H9 (cell line): Measurements from ENCODE around the gene NUPR1. TPM values are rescaled to one million over a fixed set of nuclear protein-coding genes. Genes with fewer than 3 reads are reported as not detected.

Experiments used
- DNase-seq: peaks from one replicate; pipeline ENCODE4 v3.0.0-alpha.2; 2017
- H2AFZ ChIP-seq: one replicate; pipeline ENCODE4 v1.6.1; 2013; ENCODE audit warnings: mild to moderate bottlenecking, low read length, control low read depth, moderate library complexity
- H2AK5ac ChIP-seq: 2 replicates; pipeline ENCODE4 v1.6.1; 2013; ENCODE audit warnings: low read length, control low read depth, mixed read lengths; ENCODE audit not compliant: insufficient read length
- H2BK120ac ChIP-seq: one replicate; pipeline ENCODE4 v1.6.1; 2013; ENCODE audit warnings: low read depth, mild to moderate bottlenecking, low read length, control low read depth, inconsistent platforms; ENCODE audit not compliant: poor library complexity, severe bottlenecking
- H2BK12ac ChIP-seq: 2 replicates; pipeline ENCODE4 v1.6.1; 2013; ENCODE audit warnings: low read length, control low read depth, mixed read lengths, low read depth; ENCODE audit not compliant: insufficient read length
- H2BK15ac ChIP-seq: 2 replicates; pipeline ENCODE4 v1.6.1; 2013; ENCODE audit warnings: low read depth, low read length, control low read depth
- H2BK20ac ChIP-seq: one replicate; pipeline ENCODE4 v1.6.1; 2013; ENCODE audit warnings: low read depth, mild to moderate bottlenecking, low read length, control low read depth, inconsistent platforms; ENCODE audit not compliant: poor library complexity, severe bottlenecking
- H2BK5ac ChIP-seq: 2 replicates; pipeline ENCODE4 v1.6.1; 2013; ENCODE audit warnings: low read length, control low read depth, mixed read lengths; ENCODE audit not compliant: insufficient read length
- H3K14ac ChIP-seq: 2 replicates; pipeline ENCODE4 v1.6.1; 2013; ENCODE audit warnings: low read length, control low read depth; ENCODE audit not compliant: insufficient read depth
- H3K18ac ChIP-seq: 2 replicates; pipeline ENCODE4 v1.6.1; 2013; ENCODE audit warnings: low read depth, mild to moderate bottlenecking, mixed read lengths, low read length, control low read depth; ENCODE audit not compliant: insufficient read length
- H3K23ac ChIP-seq: 2 replicates; pipeline ENCODE4 v1.6.1; 2013; ENCODE audit warnings: low read length, control low read depth, mixed read lengths, low read depth; ENCODE audit not compliant: insufficient read length
- H3K23me2 ChIP-seq: 2 replicates; pipeline ENCODE4 v1.6.1; 2013; ENCODE audit warnings: low read depth, mild to moderate bottlenecking, mixed read lengths, low read length, control low read depth; ENCODE audit not compliant: insufficient read length, poor library complexity, severe bottlenecking
- H3K27ac ChIP-seq: 2 replicates; pipeline ENCODE4 v1.5.1; 2013; ENCODE audit warnings: low read length, control low read depth, mixed read lengths, low read depth; ENCODE audit not compliant: insufficient read length
- H3K27me3 ChIP-seq: 2 replicates; pipeline ENCODE4 v1.6.1; 2013; ENCODE audit warnings: low read length, control low read depth, inconsistent platforms; ENCODE audit not compliant: insufficient read depth
- H3K4ac ChIP-seq: 2 replicates; pipeline ENCODE4 v1.6.1; 2013; ENCODE audit warnings: low read depth, mild to moderate bottlenecking, control low read depth, inconsistent platforms, low read length, moderate library complexity
- H3K4me1 ChIP-seq: 2 replicates; pipeline ENCODE4 v1.6.1; 2013; ENCODE audit warnings: low read length, control low read depth, inconsistent platforms; ENCODE audit not compliant: insufficient read depth
- H3K4me2 ChIP-seq: 2 replicates; pipeline ENCODE4 v1.6.1; 2013; ENCODE audit warnings: low read length, control low read depth, mixed read lengths; ENCODE audit not compliant: insufficient read length, insufficient read depth
- H3K56ac ChIP-seq: 2 replicates; pipeline ENCODE4 v1.6.1; 2013; ENCODE audit warnings: low read depth, mild to moderate bottlenecking, mixed read lengths, low read length, control low read depth; ENCODE audit not compliant: insufficient read length
- H3K79me1 ChIP-seq: 2 replicates; pipeline ENCODE4 v1.6.1; 2013; ENCODE audit warnings: low read depth, mild to moderate bottlenecking, moderate library complexity, low read length, control low read depth, inconsistent platforms; ENCODE audit not compliant: insufficient read depth, poor library complexity, severe bottlenecking
- H3K79me2 ChIP-seq: 2 replicates; pipeline ENCODE4 v1.6.1; 2013; ENCODE audit warnings: low read length, control low read depth, inconsistent platforms; ENCODE audit not compliant: insufficient read depth
- H3K9ac ChIP-seq: 2 replicates; pipeline ENCODE4 v1.6.1; 2013; ENCODE audit warnings: low read length, control low read depth, mixed read lengths; ENCODE audit not compliant: insufficient read length; ENCODE audit errors: extremely low read depth
- H3K9me3 ChIP-seq: one replicate; pipeline ENCODE4 v1.6.1; 2013; ENCODE audit warnings: low read depth, low read length, inconsistent platforms; ENCODE audit not compliant: control insufficient read depth
- H3T11ph ChIP-seq: one replicate; pipeline ENCODE4 v1.6.1; 2013; ENCODE audit warnings: mild to moderate bottlenecking, low read length, control low read depth, inconsistent platforms
- H4K20me1 ChIP-seq: one replicate; pipeline ENCODE4 v1.6.1; 2013; ENCODE audit not compliant: control insufficient read depth, insufficient read length, insufficient read depth
- H4K5ac ChIP-seq: 2 replicates; pipeline ENCODE4 v1.6.1; 2013; ENCODE audit warnings: low read depth, mild to moderate bottlenecking, mixed read lengths, low read length, control low read depth; ENCODE audit not compliant: insufficient read length
- H4K8ac ChIP-seq: replicated peaks from 2 replicates; pipeline ENCODE4 v1.6.1; 2013; ENCODE audit warnings: low read length, control low read depth, mixed read lengths, low read depth; ENCODE audit not compliant: insufficient read length
- H4K91ac ChIP-seq: 2 replicates; pipeline ENCODE4 v1.6.1; 2013; ENCODE audit warnings: low read depth, mild to moderate bottlenecking, moderate library complexity, mixed read lengths, low read length, control low read depth; ENCODE audit not compliant: insufficient read length
- H3K27ac Mint-ChIP-seq, 3 experiments: 2 replicates in 2 of 3; 3 replicates in 1 of 3; pipeline ENCODE4 v1.8.0; 2020 to 2021; ENCODE audit warnings: mixed read lengths in 3 of 3, mild to moderate bottlenecking in 1 of 3, moderate library complexity in 1 of 3
- H3K27me3 Mint-ChIP-seq: 2 replicates; pipeline ENCODE4 v1.8.0; 2021; ENCODE audit warnings: low read depth, mild to moderate bottlenecking, moderate library complexity, mixed read lengths
- H3K36me3 Mint-ChIP-seq, 3 experiments: 2 replicates in 2 of 3; 3 replicates in 1 of 3; pipeline ENCODE4 v1.8.0; 2020 to 2021; ENCODE audit warnings: low read depth in 3 of 3, mixed read lengths in 3 of 3; ENCODE audit not compliant: insufficient read depth in 1 of 3
- H3K4me1 Mint-ChIP-seq, 2 experiments: 2 replicates each; pipeline ENCODE4 v1.8.0; 2020; ENCODE audit warnings: mixed read lengths in 2 of 2
- H3K4me3 Mint-ChIP-seq, 2 experiments: 2 replicates in 1 of 2; 3 replicates in 1 of 2; pipeline ENCODE4 v1.8.0; 2020 to 2021; ENCODE audit warnings: mild to moderate bottlenecking in 2 of 2, mixed read lengths in 2 of 2, moderate library complexity in 1 of 2
- H3K9me3 Mint-ChIP-seq, 2 experiments: 2 replicates in 1 of 2; 3 replicates in 1 of 2; pipeline ENCODE4 v1.8.0; 2020; ENCODE audit warnings: mild to moderate bottlenecking in 2 of 2, mixed read lengths in 2 of 2, moderate library complexity in 1 of 2
- WGBS: extraction: QIAGEN DNeasy Blood & Tissue Kit; methylation state at CpG from one replicate; pipeline ENCODE4 v1.1.7; 2013; ENCODE audit warnings: missing lambda C conversion rate, low lambda C conversion rate, mixed read lengths; ENCODE audit not compliant: insufficient read length; ENCODE audit errors: extremely low coverage; 5-methylcytosine and 5-hydroxymethylcytosine counted together
- total RNA-seq: library from RNA; stranded (reverse); gene quantifications from 2 replicates; pipeline ENCODE4 v1.2.1, GENCODE V29; 2021
- TF ChIP-seq, protein P1 (sequence below): fragments of 200-600 bp; sonication (generic); conservative IDR thresholded peaks from 3 replicates; pipeline ENCODE4 v1.8.0; 2021; ENCODE audit warnings: antibody characterized with exemption, mild to moderate bottlenecking

NUPR1 gene
- total RNA-seq, 1 experiment from 2014 or later: 0.35 TPM

DNA sequence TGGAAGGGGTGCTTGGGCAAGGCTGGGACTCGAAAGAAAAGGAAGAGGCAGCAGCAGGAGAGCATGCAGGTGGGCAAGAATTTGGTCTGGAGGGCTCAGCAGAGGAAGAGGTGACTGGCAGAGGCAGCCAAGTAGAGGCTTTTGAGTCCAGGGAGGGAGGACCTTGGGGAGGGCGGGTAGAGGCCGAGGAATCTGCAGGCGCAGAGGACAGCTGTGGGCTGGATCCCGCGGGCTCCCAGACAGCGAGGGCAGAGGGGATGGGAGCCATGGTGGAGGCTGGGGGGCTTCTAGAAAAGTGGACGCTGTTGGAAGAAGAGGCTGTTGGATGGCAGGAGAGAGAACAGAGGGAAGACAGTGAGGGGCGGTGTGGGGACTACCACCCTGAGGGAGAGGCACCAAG is 41.4 kb downstream of the NUPR1 start:
- Histone ChIP-seq H3K79me2 (no peaks in the 10 kb centered on the region), H2AFZ (no peak overlapping the region), H3K18ac (no peak overlapping the region), H3K9ac (no peak overlapping the region), H3K79me1 (no peaks in the 10 kb centered on the region), H4K20me1 (peaks cover 3% of the 10 kb centered on the region), H3K27ac (no peak overlapping the region), H3K4me1 (no peaks in the 10 kb centered on the region), H3K23ac (no peak overlapping the region), H2BK20ac (no peak overlapping the region), H4K8ac (no peak overlapping the region), H3K56ac (no peak overlapping the region), H2BK12ac (no peak overlapping the region), H4K5ac (no peak overlapping the region), H3T11ph (no peak overlapping the region), H3K27me3 (no peaks in the 10 kb centered on the region), H2BK120ac (no peak overlapping the region), H2BK15ac (no peak overlapping the region), H3K4ac (no peak overlapping the region), H3K4me2 (no peak overlapping the region), H2AK5ac (no peak overlapping the region), H3K23me2 (no peaks in the 10 kb centered on the region), H3K9me3 (no peaks in the 10 kb centered on the region), H2BK5ac (no peak overlapping the region), H3K14ac (no peak overlapping the region), H4K91ac (no peak overlapping the region)
- H3K36me3 Mint-ChIP-seq: no peaks in the 10 kb centered on the region
- no peak for DNase-seq
- no peak overlapping the region; a peak in 1 of 5 replicates for H3K4me3 Mint-ChIP-seq
- 0 out of 7 replicates have a peak overlapping the region, but pooled peaks of 1 of the 3 experiments have one; percentile 12 for H3K27ac Mint-ChIP-seq
- peaks cover 23% of the 10 kb centered on the region for H3K27me3 Mint-ChIP-seq
- peaks cover under 1 to 2% of the 10 kb centered on the region in 2 experiments; a peak in 1 of 4 replicates for H3K4me1 Mint-ChIP-seq
- TF ChIP-seq, protein P1, sequence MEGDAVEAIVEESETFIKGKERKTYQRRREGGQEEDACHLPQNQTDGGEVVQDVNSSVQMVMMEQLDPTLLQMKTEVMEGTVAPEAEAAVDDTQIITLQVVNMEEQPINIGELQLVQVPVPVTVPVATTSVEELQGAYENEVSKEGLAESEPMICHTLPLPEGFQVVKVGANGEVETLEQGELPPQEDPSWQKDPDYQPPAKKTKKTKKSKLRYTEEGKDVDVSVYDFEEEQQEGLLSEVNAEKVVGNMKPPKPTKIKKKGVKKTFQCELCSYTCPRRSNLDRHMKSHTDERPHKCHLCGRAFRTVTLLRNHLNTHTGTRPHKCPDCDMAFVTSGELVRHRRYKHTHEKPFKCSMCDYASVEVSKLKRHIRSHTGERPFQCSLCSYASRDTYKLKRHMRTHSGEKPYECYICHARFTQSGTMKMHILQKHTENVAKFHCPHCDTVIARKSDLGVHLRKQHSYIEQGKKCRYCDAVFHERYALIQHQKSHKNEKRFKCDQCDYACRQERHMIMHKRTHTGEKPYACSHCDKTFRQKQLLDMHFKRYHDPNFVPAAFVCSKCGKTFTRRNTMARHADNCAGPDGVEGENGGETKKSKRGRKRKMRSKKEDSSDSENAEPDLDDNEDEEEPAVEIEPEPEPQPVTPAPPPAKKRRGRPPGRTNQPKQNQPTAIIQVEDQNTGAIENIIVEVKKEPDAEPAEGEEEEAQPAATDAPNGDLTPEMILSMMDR: no peak
- WGBS: no CpG with 5 or more reads among the region's 9 CpGs
- H3K9me3 Mint-ChIP-seq: no peaks in the 10 kb centered on the region
